ENCODE measurements around the gene RNF146.
"Not testable (repeated sequence)": the region's sequence is repeated elsewhere in the genome, so short reads cannot be mapped to it uniquely, and the experiment has no call there.

RNF146 gene

GRCh38 chr6:127266178-127266891, at the start of gene RNF146:
Gene RNF146 (plus strand): TSS chr6:127266864. CDS start chr6:127280339, 13,475 bp downstream.
- DNase-seq (ENCODE audit: low read depth in 2 of 2) = peak; percentile 48 to 55

GRCh38 chr6:127219869-127220268, 46.8 kb upstream of the RNF146 start:
- no peak for DNase-seq (ENCODE audit: low read depth in 2 of 2)

- no peak for DNase-seq (ENCODE audit: low read depth in 2 of 2)
These were observed 45.5 kb upstream of the RNF146 start for GRCh38 chr6:127221201-127221600.

- no peak for DNase-seq (ENCODE audit: low read depth in 2 of 2)
These were observed 44.2 kb upstream of the RNF146 start for GRCh38 chr6:127222418-127222817.

GRCh38 chr6:127225497-127225896, 41.2 kb upstream of the RNF146 start:
- DNase-seq (ENCODE audit: low read depth in 2 of 2) = no peak

GRCh38 chr6:127233819-127234218, 32.8 kb upstream of the RNF146 start:
- not testable (repeated sequence) for DNase-seq (ENCODE audit: low read depth in 2 of 2)

GRCh38 chr6:127243501-127243900, 23.2 kb upstream of the RNF146 start:
- no peak for DNase-seq (ENCODE audit: low read depth in 2 of 2)

- DNase-seq (ENCODE audit: low read depth in 2 of 2) = no peak
These were observed 19.3 kb upstream of the RNF146 start for GRCh38 chr6:127247114-127248096.

- no peak for DNase-seq (ENCODE audit: low read depth in 2 of 2)
These were observed 17.0 kb upstream of the RNF146 start for GRCh38 chr6:127249621-127250020.

GRCh38 chr6:127255286-127255685, 11.4 kb upstream of the RNF146 start:
- no peak for DNase-seq (ENCODE audit: low read depth in 2 of 2)

GRCh38 chr6:127262896-127263295, 3.8 kb upstream of the RNF146 start:
- DNase-seq (ENCODE audit: low read depth in 2 of 2) = no peak

- no peak for DNase-seq (ENCODE audit: low read depth in 2 of 2)
These were observed 3.2 kb upstream of the RNF146 start for GRCh38 chr6:127263481-127263880.

GRCh38 chr6:127266892-127267645, 405 bp downstream of the RNF146 start:
- DNase-seq (ENCODE audit: low read depth in 2 of 2) = peak; percentile 20 to 43

- DNase-seq (ENCODE audit: low read depth in 2 of 2) = no peak
These were observed 1.3 kb downstream of the RNF146 start for GRCh38 chr6:127267646-127268625.

- DNase-seq (ENCODE audit: low read depth in 2 of 2) = no peak
These were observed 5.9 kb downstream of the RNF146 start for GRCh38 chr6:127272576-127272975.

GRCh38 chr6:127273499-127273898, 6.8 kb downstream of the RNF146 start:
- DNase-seq (ENCODE audit: low read depth in 2 of 2) = no peak

- no peak for DNase-seq (ENCODE audit: low read depth in 2 of 2)
These were observed 9.7 kb downstream of the RNF146 start for GRCh38 chr6:127276331-127276730.

- no peak for DNase-seq (ENCODE audit: low read depth in 2 of 2)
These were observed 11.5 kb downstream of the RNF146 start for GRCh38 chr6:127277878-127278843.

GRCh38 chr6:127279815-127280214, 13.2 kb downstream of the RNF146 start:
- no peak for DNase-seq (ENCODE audit: low read depth in 2 of 2)

- no peak for DNase-seq (ENCODE audit: low read depth in 2 of 2)
These were observed 15.5 kb downstream of the RNF146 start for GRCh38 chr6:127282184-127282583.
